Stimulated activated CD4-positive, alpha-beta T cell treated with anti-CD3 and anti-CD28 coated beads, Interleukin-4, amount 100 ng/mL, for 4 hours (primary cell): ENCODE measurements around the gene STAT5B.
A peak's percentile ranks its signal among the peaks of the same experiment; 100 is the strongest.

ENCODE experiments used
- DNase-seq, 2 experiments: peaks; one replicate each; pipeline ENCODE4 v3.0.0-alpha.2; 2020

The STAT5B gene

GRCh38 chr17:42284566-42284965 is 8.4 kb upstream of the STAT5B start:
- DNase-seq, result no peak

GRCh38 chr17:42284024-42284369 is 7.8 kb upstream of the STAT5B start:
- DNase-seq, result no peak

GRCh38 chr17:42283241-42284023 is 7.2 kb upstream of the STAT5B start:
- DNase-seq, result no peak

GRCh38 chr17:42282478-42283080 is 6.4 kb upstream of the STAT5B start:
- DNase-seq, result no peak

- peak in 1 of 2 experiments; percentile 0 for DNase-seq
Measured at GRCh38 chr17:42281571-42282096, 5.4 kb upstream of the STAT5B start.

GRCh38 chr17:42279776-42280630 is 3.8 kb upstream of the STAT5B start:
- DNase-seq, result peak in 1 of 2 experiments; percentile 0

GRCh38 chr17:42277342-42277712 is 1.1 kb upstream of the STAT5B start:
- no peak for DNase-seq

GRCh38 chr17:42276609-42277341 is 584 bp upstream of the STAT5B start:
- peak in 1 of 2 experiments; percentile 34 for DNase-seq

- peak; percentile 44 to 64 for DNase-seq
Measured at GRCh38 chr17:42275527-42276358, 448 bp downstream of the STAT5B start.

GRCh38 chr17:42274812-42275526 is 1.2 kb downstream of the STAT5B start:
- no peak for DNase-seq

- no peak for DNase-seq
Measured at GRCh38 chr17:42274253-42274542, 2.0 kb downstream of the STAT5B start.

- DNase-seq, result no peak
Measured at GRCh38 chr17:42273474-42274252, 2.5 kb downstream of the STAT5B start.

GRCh38 chr17:42272162-42272907 is 3.9 kb downstream of the STAT5B start:
- no peak for DNase-seq

- DNase-seq, result no peak
Measured at GRCh38 chr17:42271779-42272035, 4.5 kb downstream of the STAT5B start.

GRCh38 chr17:42271006-42271778 is 5.0 kb downstream of the STAT5B start:
- no peak for DNase-seq

GRCh38 chr17:42270596-42270995 is 5.6 kb downstream of the STAT5B start:
- DNase-seq, result no peak

- DNase-seq, result no peak
Measured at GRCh38 chr17:42270170-42270535, 6.0 kb downstream of the STAT5B start.

- DNase-seq, result no peak
Measured at GRCh38 chr17:42268236-42268635, 8.0 kb downstream of the STAT5B start.
